HG03280 (cell line): ENCODE measurements around the gene SIGLEC1.

Experiments used
- ATAC-seq: cut with Tn5 transposase; IDR thresholded peaks from one replicate; pipeline ENCODE4 v1.9.1; 2021; ENCODE audit warnings: mild to moderate bottlenecking, moderate library complexity; ENCODE audit not compliant: unreplicated experiment

The SIGLEC1 gene

GRCh38 chr20:3712279-3712873 lies at the start of gene SIGLEC1:
TSS of gene SIGLEC1 (minus strand) at chr20:3712600. CDS start at chr20:3707128, 5,472 bp downstream.
- no peak for ATAC-seq

- ATAC-seq, result no peak
These were observed 48.4 kb upstream of the SIGLEC1 start for GRCh38 chr20:3760655-3761348.

- no peak for ATAC-seq
These were observed 47.5 kb upstream of the SIGLEC1 start for GRCh38 chr20:3759884-3760283.

GRCh38 chr20:3759316-3759823 lies 47.0 kb upstream of the SIGLEC1 start:
- no peak for ATAC-seq

GRCh38 chr20:3758566-3758965 lies 46.2 kb upstream of the SIGLEC1 start:
- ATAC-seq, result no peak

DNA sequence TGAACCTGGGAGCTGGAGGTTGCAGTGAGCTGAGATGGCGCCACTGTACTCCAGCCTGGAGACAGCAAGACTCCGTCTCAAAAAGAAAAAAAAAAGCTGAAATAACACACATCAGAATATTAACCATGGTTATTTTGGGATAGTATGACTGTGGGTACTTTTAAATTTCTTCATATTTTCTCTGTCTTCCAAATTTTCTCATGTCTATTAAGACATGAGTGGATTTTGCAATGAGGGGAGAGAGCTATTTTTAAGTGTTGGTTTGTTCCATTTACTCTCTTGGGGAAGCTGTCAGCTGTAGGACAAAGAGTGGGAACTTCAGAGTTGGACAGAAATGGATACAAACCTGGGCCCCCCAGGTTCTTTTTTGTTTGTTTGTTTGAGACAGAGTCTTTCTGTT lies 44.9 kb upstream of the SIGLEC1 start:
- no peak for ATAC-seq

GRCh38 chr20:3755814-3756480 lies 43.5 kb upstream of the SIGLEC1 start:
- ATAC-seq, result no peak

DNA sequence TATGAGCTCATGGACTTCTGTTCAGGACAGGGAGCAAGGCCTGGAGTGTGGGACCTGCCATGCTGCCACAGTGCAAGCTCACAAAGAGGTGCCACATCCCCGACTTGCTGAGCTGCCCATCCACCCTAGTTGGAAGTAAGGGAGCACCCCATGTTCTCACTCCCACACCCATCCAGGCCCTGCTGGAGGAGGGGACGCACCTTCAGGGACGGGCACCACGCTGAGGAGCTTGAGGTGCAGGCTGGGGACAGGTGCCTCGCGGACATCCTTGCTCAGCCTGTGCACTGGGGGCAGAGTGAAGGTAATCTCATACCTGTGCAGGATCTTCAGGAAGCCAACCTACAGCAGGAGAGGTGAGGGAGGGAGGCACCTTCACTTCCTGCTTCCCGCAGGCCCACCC lies 42.9 kb upstream of the SIGLEC1 start:
- no peak for ATAC-seq

DNA sequence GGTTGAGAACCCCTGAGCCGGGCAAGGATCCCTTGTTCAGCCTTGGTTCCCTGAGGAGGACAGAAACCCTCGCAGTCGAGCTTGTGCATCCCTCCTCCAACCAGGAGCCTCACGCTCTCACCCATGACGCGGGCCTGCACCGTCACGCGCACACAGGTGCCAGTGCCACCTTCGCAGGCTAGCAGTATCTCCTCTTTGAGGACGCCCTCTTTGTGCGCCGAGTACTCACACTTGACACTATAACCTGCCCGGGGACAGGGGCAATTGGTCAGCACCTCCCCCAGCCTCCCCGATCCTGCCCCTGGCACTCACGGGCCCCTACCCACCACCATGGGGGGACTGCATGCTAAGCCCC lies 41.9 kb upstream of the SIGLEC1 start:
- ATAC-seq, result no peak

- no peak for ATAC-seq
These were observed 41.3 kb upstream of the SIGLEC1 start for GRCh38 chr20:3753501-3754275.

GRCh38 chr20:3753098-3753497 lies 40.7 kb upstream of the SIGLEC1 start:
- ATAC-seq, result no peak

DNA sequence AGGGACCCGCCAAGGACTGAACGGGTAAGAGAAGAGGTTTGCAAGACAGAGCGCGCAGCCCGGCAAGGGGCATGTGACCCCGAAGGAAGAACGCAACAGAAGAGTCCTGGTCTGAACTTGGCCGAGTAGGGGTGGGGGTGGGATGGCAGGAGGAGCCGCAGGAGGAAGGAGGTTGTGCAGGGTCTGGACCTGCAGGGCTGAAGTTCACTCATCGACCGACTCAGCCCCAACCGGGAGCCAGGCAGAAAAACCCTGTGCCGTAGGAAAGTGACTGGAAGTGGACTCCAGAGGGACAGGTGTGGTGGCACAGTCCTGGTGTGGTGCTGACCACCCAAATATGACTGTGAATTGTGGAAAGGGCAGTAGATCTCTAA lies 40.0 kb upstream of the SIGLEC1 start:
- no peak for ATAC-seq

- ATAC-seq, result no peak
These were observed 39.4 kb upstream of the SIGLEC1 start for GRCh38 chr20:3751675-3752385.

- ATAC-seq, result no peak
These were observed 38.9 kb upstream of the SIGLEC1 start for GRCh38 chr20:3751305-3751674.

GRCh38 chr20:3749689-3750531 lies 37.5 kb upstream of the SIGLEC1 start:
- no peak for ATAC-seq

DNA sequence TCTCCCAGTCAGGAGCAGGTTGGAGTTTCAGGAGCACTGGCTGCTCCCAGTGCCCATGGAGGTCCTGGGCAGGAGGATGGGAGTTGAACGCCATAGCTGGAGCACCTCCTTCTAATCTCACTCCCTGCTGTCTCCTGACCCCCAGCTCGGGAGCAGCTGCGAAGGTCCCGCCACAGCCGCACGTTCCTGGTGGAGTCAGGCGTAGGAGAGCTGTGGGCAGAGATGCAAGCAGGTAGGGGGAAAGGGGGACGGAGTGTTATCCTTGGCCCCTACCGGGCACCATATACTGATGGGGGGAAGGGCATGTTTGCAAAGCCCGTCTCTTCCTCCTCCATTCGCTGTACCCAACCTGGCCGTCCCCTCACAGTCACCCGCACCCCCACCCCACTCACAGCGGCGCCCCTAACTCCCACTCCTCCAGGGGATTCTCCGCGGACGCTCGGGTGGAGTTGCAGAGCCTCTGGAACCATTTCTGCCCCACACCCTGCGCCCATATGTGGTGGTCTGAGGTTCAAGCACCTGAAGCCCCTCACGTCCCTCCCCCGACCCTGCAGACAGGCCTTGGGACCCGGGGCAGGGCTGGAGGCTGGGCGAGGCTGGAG lies 36.8 kb upstream of the SIGLEC1 start:
- no peak for ATAC-seq

DNA sequence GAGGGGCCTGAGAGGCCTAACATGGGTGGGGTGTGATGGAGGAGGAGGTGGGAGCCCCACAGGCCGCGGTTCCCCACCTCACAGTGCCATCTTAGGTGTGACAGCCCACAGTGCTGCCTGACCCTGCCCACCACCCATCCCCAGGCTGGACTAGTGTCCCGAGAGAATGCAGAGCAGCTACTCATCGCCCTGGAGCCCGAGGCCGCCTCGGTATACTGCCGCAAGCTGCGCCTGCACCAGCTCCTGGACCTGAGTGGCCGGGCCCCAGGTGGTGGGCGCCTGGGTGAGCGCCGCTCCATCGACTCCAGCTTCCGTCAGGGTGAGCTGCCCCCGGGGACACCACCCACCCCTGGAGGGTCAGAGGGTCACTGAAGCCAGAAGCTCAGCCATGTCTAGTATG lies 35.7 kb upstream of the SIGLEC1 start:
- ATAC-seq, result no peak

GRCh38 chr20:3747471-3747870 lies 35.1 kb upstream of the SIGLEC1 start:
- ATAC-seq, result no peak

DNA sequence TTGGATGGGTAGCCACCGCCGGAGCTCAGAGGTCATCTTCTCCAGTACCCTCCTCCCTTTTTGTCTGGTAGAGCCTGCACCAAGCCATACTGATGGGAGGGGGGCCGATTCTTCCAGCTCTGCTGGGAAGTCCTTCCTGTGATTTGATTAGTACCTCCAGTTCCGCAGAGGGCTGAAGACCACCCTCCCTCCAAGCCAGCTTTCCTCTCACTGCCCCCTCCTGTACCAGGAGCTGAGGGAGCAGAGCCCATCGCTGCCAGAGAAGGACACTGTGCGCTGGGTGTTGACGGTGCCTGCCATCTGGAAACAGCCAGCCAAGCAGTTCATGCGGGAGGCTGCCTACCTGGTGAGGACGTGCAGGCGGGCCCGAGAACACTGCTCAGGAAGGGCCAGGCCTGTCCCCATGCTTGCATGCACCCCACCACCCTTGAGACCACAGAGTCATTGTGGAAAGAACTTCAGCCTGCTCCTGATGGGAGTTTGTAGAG lies 33.3 kb upstream of the SIGLEC1 start:
- ATAC-seq, result no peak
